PC-9 (cell line): ENCODE results near the gene REV3L. TPM values are rescaled to one million over a fixed set of nuclear protein-coding genes. Genes with fewer than 3 reads are reported as not detected.

Experiments used
- BruUV-seq: library from RNA; stranded (reverse); fragments of 400-500 nt; replicated peaks from 2 replicates; lab custom pipeline; 2021; lab: Mats Ljungman, UMichigan
- CTCF ChIA-PET: fragments of 300-600 bp; sonication (Branson Sonifier 250); formaldehyde crosslinking; loops from one replicate; lab custom pipeline; 2022; ENCODE audit warnings: antibody characterized with exemption; lab: Charles Lee
- POLR2A ChIA-PET: fragments of 300-600 bp; sonication (Branson Sonifier 250); formaldehyde crosslinking; loops from one replicate; lab custom pipeline; 2022; ENCODE audit warnings: antibody characterized with exemption; ENCODE audit not compliant: unreplicated experiment; lab: Charles Lee
- DNase-seq, 2 experiments: peaks; one replicate each; pipeline versions ENCODE4 v3.0.0 to v3.0.0-alpha.2; 2015 to 2022; ENCODE audit warnings: mixed read lengths in 1 of 2
- H2AFZ ChIP-seq: fragments of 200-600 bp; sonication (generic); 2 replicates; pipeline ENCODE4 v1.8.1; 2017; ENCODE audit warnings: antibody characterized with exemption
- H3F3A ChIP-seq: fragments of 200-600 bp; sonication (generic); 2 replicates; pipeline ENCODE4 v1.8.1; 2017; ENCODE audit warnings: antibody characterized with exemption, mild to moderate bottlenecking, low read depth; ENCODE audit not compliant: insufficient read depth
- H3K27ac ChIP-seq: fragments of 200-600 bp; sonication (generic); 2 replicates; pipeline ENCODE4 v1.6.1; 2016; ENCODE audit warnings: mixed run types
- H3K27me3 ChIP-seq: fragments of 200-600 bp; sonication (generic); 2 replicates; pipeline ENCODE4 v1.6.1; 2016; ENCODE audit warnings: low read depth, mixed run types; ENCODE audit not compliant: insufficient read depth
- H3K36me3 ChIP-seq: fragments of 200-600 bp; sonication (generic); 2 replicates; pipeline ENCODE4 v1.6.1; 2016; ENCODE audit warnings: low read depth, mixed run types
- H3K4me1 ChIP-seq: fragments of 200-600 bp; sonication (generic); replicated peaks from 2 replicates; pipeline ENCODE4 v1.6.1; 2016; ENCODE audit warnings: mixed run types; ENCODE audit not compliant: insufficient read depth
- H3K4me2 ChIP-seq: fragments of 200-600 bp; sonication (generic); 2 replicates; pipeline ENCODE4 v1.6.1; 2017; ENCODE audit warnings: mixed run types
- H3K4me3 ChIP-seq: fragments of 200-600 bp; sonication (generic); 2 replicates; pipeline ENCODE4 v1.6.1; 2016; ENCODE audit warnings: mixed run types
- H3K79me2 ChIP-seq: fragments of 200-600 bp; sonication (generic); 2 replicates; pipeline ENCODE4 v1.6.1; 2017; ENCODE audit warnings: low read depth, mixed run types
- H3K9me2 ChIP-seq: fragments of 200-600 bp; sonication (generic); 2 replicates; pipeline ENCODE4 v1.8.1; 2017; ENCODE audit warnings: mild to moderate bottlenecking; ENCODE audit not compliant: insufficient read depth
- H3K9me3 ChIP-seq: fragments of 200-600 bp; sonication (generic); 2 replicates; pipeline ENCODE4 v1.8.1; 2016; ENCODE audit warnings: low read depth; ENCODE audit not compliant: insufficient read depth
- H4K20me1 ChIP-seq: fragments of 200-600 bp; sonication (generic); 2 replicates; pipeline ENCODE4 v1.8.1; 2017; ENCODE audit not compliant: insufficient read depth
- CTCF ChIP-seq: fragments of 200-600 bp; sonication (generic); conservative IDR thresholded peaks from 2 replicates; pipeline ENCODE4 v1.6.1; 2017; ENCODE audit warnings: mixed run types, antibody characterized with exemption, mild to moderate bottlenecking, moderate library complexity
- EZH2 ChIP-seq: fragments of 200-600 bp; sonication (generic); IDR thresholded peaks from 2 replicates; pipeline ENCODE4 v1.8.0; 2017; ENCODE audit warnings: antibody characterized with exemption, low read depth
- intact Hi-C: fragments of 100-400 bp; cut with micrococcal nuclease; formaldehyde crosslinking; loops from one replicate; pipeline ENCODE4 v1.10.0; 2022; ENCODE audit not compliant: unreplicated experiment
- total RNA-seq: library from RNA; stranded (reverse); gene quantifications from 2 replicates; pipeline ENCODE4 v1.2.3, GENCODE V29; 2021

Gene REV3L
- total RNA-seq, 1 experiment from 2014 or later, result 22.9 TPM

GRCh38 chr6:111379831-111380230 lies 103.2 kb downstream of the REV3L start:
- no TSS peak for BruUV-seq
- H3K27ac ChIP-seq, result no peak overlapping the region
- H4K20me1 ChIP-seq, result no peaks in the 10 kb centered on the region
- H3K36me3 ChIP-seq, result peaks cover 25% of the 10 kb centered on the region; the same call in 1 of the 2 replicates
- H3K9me3 ChIP-seq, result no peaks in the 10 kb centered on the region
- POLR2A ChIA-PET, result no interaction called here
- no peak overlapping the region for H3K4me2 ChIP-seq
- no peaks in the 10 kb centered on the region for H3F3A ChIP-seq
- TF ChIP-seq EZH2 (no peak), CTCF (no peak)
- no peak overlapping the region for H2AFZ ChIP-seq
- H3K27me3 ChIP-seq, result no peaks in the 10 kb centered on the region
- no peaks in the 10 kb centered on the region for H3K79me2 ChIP-seq
- H3K4me1 ChIP-seq, result no peaks in the 10 kb centered on the region
- DNase-seq, result no peak
- H3K4me3 ChIP-seq, result no peak overlapping the region
- intact Hi-C loops, result no loop called here
- CTCF ChIA-PET, result no interaction called here
- no peaks in the 10 kb centered on the region for H3K9me2 ChIP-seq

- Histone ChIP-seq H3K27me3 (no peaks in the 10 kb centered on the region), H3K9me2 (no peaks in the 10 kb centered on the region), H3F3A (no peaks in the 10 kb centered on the region), H3K4me2 (no peak overlapping the region), H3K4me3 (no peak overlapping the region), H3K27ac (no peak overlapping the region), H3K79me2 (no peaks in the 10 kb centered on the region), H3K36me3 (peaks cover 21% of the 10 kb centered on the region; the same call in 1 of the 2 replicates), H3K4me1 (no peaks in the 10 kb centered on the region), H3K9me3 (no peaks in the 10 kb centered on the region), H2AFZ (no peak overlapping the region), H4K20me1 (no peaks in the 10 kb centered on the region)
- no peak for DNase-seq
- ChIA-PET CTCF (no interaction called here), POLR2A (no interaction called here)
- intact Hi-C loops, result no loop called here
- TF ChIP-seq EZH2 (no peak), CTCF (no peak)
- no TSS peak for BruUV-seq
These were observed 103.7 kb downstream of the REV3L start for GRCh38 chr6:111379302-111379701.

- H3K4me3 ChIP-seq, result no peak overlapping the region
- H3K9me2 ChIP-seq, result no peaks in the 10 kb centered on the region
- H3K27me3 ChIP-seq, result no peaks in the 10 kb centered on the region
- intact Hi-C loops, result no loop called here
- H3K9me3 ChIP-seq, result no peaks in the 10 kb centered on the region
- ChIA-PET POLR2A (no interaction called here), CTCF (no interaction called here)
- H3K27ac ChIP-seq, result no peak overlapping the region
- H2AFZ ChIP-seq, result no peak overlapping the region
- H4K20me1 ChIP-seq, result no peaks in the 10 kb centered on the region
- H3K36me3 ChIP-seq, result peaks cover 21% of the 10 kb centered on the region; the same call in 1 of the 2 replicates
- no peak overlapping the region for H3K4me2 ChIP-seq
- TF ChIP-seq CTCF (no peak), EZH2 (no peak)
- no peaks in the 10 kb centered on the region for H3K4me1 ChIP-seq
- no peaks in the 10 kb centered on the region for H3F3A ChIP-seq
- BruUV-seq, result no TSS peak
- H3K79me2 ChIP-seq, result no peaks in the 10 kb centered on the region
- DNase-seq, result no peak
These were observed 105.4 kb downstream of the REV3L start for GRCh38 chr6:111377558-111378120.
